ENCODE data around the gene MYL2. TPM values are rescaled to one million over a fixed set of nuclear protein-coding genes. Genes with fewer than 3 reads are reported as not detected.

The MYL2 gene
- total and polyA plus RNA-seq, 4 donors: 0.22 TPM; not detected in 3

DNA sequence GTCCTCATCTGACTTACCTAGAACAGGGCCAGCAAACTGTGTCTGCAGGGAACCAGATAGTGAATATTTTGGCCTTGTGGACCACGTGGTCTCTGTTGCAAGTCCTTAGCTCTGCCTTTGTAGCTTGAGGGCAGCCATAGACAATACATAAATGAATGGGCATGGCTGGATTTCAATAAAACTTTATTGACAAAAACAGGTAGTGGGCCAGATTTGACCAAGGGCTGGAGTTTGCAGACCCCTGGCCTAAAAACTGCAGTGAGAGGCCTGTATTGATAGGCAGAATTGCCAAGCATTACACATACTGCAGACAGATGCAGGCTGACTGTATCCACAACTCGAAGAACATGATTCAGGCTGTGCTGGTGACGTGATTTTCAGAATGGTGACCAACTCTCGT is 48.3 kb downstream of the MYL2 start:
- no peak for DNase-seq (ENCODE audit: low spot score)
- no peak overlapping the region for H3K9ac ChIP-seq (ENCODE audit: low read depth in 1 of 2, low read length in 2 of 2)
- peaks cover 0 to 5% (median 0%) of the 10 kb centered on the region in 4 donors for H3K9me3 ChIP-seq (ENCODE audit: control insufficient read depth in 4 of 4, low read length in 3 of 4)
- no peaks in the 10 kb centered on the region for H3K36me3 ChIP-seq (ENCODE audit: control insufficient read depth in 4 of 4, insufficient read depth in 3 of 4, low read depth in 1 of 4, low read length in 3 of 4)
- H3K4me1 ChIP-seq (ENCODE audit: control insufficient read depth in 4 of 4, insufficient read depth in 4 of 4, low read length in 3 of 4): no peaks in the 10 kb centered on the region
- H3K4me3 ChIP-seq (ENCODE audit: low read depth in 1 of 3, low read length in 3 of 3): no peak overlapping the region
- H3K27me3 ChIP-seq (ENCODE audit: control insufficient read depth in 4 of 4, insufficient read depth in 4 of 4, low read length in 3 of 4): no peaks in the 10 kb centered on the region
- no peak for TF ChIP-seq YY1 (IDR thresholded peaks at IDR 0.05)
- no peak for TF ChIP-seq HNF4A (conservative IDR thresholded peaks at IDR 0.05)
- no peak for TF ChIP-seq FOXA2 (IDR thresholded peaks at IDR 0.05)
- TF ChIP-seq FOXA1 (IDR thresholded peaks at IDR 0.05): no peak
- no peak for TF ChIP-seq GABPA (IDR thresholded peaks at IDR 0.05 in 1 of 2, conservative IDR thresholded peaks at IDR 0.05 in 1 of 2)
- TF ChIP-seq RXRA (IDR thresholded peaks at IDR 0.05): no peak
- TF ChIP-seq, protein P1, sequence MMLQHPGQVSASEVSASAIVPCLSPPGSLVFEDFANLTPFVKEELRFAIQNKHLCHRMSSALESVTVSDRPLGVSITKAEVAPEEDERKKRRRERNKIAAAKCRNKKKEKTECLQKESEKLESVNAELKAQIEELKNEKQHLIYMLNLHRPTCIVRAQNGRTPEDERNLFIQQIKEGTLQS (IDR thresholded peaks at IDR 0.05): no peak
- TF ChIP-seq, protein P2, sequence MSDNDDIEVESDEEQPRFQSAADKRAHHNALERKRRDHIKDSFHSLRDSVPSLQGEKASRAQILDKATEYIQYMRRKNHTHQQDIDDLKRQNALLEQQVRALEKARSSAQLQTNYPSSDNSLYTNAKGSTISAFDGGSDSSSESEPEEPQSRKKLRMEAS (IDR thresholded peaks at IDR 0.05): no peak
- no peak for TF ChIP-seq TAF1 (conservative IDR thresholded peaks at IDR 0.05)
- no peak for TF ChIP-seq NR2F2 (IDR thresholded peaks at IDR 0.05)
- TF ChIP-seq RAD21 (IDR thresholded peaks at IDR 0.05): no peak
- TF ChIP-seq SP1 (IDR thresholded peaks at IDR 0.05): no peak
- no peak for TF ChIP-seq EGR1 (IDR thresholded peaks at IDR 0.05; ENCODE audit: low read depth in 2 of 2)
- TF ChIP-seq JUND (IDR thresholded peaks at IDR 0.05): no peak
- TF ChIP-seq, protein P3, sequence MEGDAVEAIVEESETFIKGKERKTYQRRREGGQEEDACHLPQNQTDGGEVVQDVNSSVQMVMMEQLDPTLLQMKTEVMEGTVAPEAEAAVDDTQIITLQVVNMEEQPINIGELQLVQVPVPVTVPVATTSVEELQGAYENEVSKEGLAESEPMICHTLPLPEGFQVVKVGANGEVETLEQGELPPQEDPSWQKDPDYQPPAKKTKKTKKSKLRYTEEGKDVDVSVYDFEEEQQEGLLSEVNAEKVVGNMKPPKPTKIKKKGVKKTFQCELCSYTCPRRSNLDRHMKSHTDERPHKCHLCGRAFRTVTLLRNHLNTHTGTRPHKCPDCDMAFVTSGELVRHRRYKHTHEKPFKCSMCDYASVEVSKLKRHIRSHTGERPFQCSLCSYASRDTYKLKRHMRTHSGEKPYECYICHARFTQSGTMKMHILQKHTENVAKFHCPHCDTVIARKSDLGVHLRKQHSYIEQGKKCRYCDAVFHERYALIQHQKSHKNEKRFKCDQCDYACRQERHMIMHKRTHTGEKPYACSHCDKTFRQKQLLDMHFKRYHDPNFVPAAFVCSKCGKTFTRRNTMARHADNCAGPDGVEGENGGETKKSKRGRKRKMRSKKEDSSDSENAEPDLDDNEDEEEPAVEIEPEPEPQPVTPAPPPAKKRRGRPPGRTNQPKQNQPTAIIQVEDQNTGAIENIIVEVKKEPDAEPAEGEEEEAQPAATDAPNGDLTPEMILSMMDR (IDR thresholded peaks at IDR 0.05; ENCODE audit: low read depth, low read length, missing input control): no peak
- TF ChIP-seq, protein P4, sequence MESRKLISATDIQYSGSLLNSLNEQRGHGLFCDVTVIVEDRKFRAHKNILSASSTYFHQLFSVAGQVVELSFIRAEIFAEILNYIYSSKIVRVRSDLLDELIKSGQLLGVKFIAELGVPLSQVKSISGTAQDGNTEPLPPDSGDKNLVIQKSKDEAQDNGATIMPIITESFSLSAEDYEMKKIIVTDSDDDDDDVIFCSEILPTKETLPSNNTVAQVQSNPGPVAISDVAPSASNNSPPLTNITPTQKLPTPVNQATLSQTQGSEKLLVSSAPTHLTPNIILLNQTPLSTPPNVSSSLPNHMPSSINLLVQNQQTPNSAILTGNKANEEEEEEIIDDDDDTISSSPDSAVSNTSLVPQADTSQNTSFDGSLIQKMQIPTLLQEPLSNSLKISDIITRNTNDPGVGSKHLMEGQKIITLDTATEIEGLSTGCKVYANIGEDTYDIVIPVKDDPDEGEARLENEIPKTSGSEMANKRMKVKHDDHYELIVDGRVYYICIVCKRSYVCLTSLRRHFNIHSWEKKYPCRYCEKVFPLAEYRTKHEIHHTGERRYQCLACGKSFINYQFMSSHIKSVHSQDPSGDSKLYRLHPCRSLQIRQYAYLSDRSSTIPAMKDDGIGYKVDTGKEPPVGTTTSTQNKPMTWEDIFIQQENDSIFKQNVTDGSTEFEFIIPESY (IDR thresholded peaks at IDR 0.05): no peak
- no peak for TF ChIP-seq HNF4G (IDR thresholded peaks at IDR 0.05)
- TF ChIP-seq, protein P5, sequence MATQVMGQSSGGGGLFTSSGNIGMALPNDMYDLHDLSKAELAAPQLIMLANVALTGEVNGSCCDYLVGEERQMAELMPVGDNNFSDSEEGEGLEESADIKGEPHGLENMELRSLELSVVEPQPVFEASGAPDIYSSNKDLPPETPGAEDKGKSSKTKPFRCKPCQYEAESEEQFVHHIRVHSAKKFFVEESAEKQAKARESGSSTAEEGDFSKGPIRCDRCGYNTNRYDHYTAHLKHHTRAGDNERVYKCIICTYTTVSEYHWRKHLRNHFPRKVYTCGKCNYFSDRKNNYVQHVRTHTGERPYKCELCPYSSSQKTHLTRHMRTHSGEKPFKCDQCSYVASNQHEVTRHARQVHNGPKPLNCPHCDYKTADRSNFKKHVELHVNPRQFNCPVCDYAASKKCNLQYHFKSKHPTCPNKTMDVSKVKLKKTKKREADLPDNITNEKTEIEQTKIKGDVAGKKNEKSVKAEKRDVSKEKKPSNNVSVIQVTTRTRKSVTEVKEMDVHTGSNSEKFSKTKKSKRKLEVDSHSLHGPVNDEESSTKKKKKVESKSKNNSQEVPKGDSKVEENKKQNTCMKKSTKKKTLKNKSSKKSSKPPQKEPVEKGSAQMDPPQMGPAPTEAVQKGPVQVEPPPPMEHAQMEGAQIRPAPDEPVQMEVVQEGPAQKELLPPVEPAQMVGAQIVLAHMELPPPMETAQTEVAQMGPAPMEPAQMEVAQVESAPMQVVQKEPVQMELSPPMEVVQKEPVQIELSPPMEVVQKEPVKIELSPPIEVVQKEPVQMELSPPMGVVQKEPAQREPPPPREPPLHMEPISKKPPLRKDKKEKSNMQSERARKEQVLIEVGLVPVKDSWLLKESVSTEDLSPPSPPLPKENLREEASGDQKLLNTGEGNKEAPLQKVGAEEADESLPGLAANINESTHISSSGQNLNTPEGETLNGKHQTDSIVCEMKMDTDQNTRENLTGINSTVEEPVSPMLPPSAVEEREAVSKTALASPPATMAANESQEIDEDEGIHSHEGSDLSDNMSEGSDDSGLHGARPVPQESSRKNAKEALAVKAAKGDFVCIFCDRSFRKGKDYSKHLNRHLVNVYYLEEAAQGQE (IDR thresholded peaks at IDR 0.05): no peak
- no peak overlapping the region for H3K27ac ChIP-seq (ENCODE audit: low read depth in 1 of 2, low read length in 2 of 2)
- 85% methylated on average over 4 of the region's 4 CpGs for WGBS
